Left ventricle myocardium inferior (tissue), 1 donor: ENCODE results near the gene DFFB. TPM values are rescaled to one million over a fixed set of nuclear protein-coding genes. Genes with fewer than 3 reads are reported as not detected.

ENCODE experiments used
- DNase-seq: peaks from one replicate; pipeline ENCODE4 v3.0.0-alpha.2; 2020
- H3K27ac ChIP-seq: fragments of 200-600 bp; replicated peaks from 2 replicates; pipeline ENCODE4 v1.8.0; 2021
- H3K27me3 ChIP-seq: fragments of 200-600 bp; 2 replicates; pipeline ENCODE4 v1.8.0; 2021; ENCODE audit warnings: low read depth
- H3K36me3 ChIP-seq: fragments of 200-600 bp; 2 replicates; pipeline ENCODE4 v1.8.0; 2021
- H3K4me1 ChIP-seq: fragments of 200-600 bp; 2 replicates; pipeline ENCODE4 v1.8.0; 2021
- H3K4me3 ChIP-seq: fragments of 200-600 bp; 2 replicates; pipeline ENCODE4 v1.8.0; 2021; ENCODE audit warnings: mild to moderate bottlenecking, moderate library complexity
- H3K9me3 ChIP-seq: fragments of 200-600 bp; replicated peaks from 2 replicates; pipeline ENCODE4 v1.8.0; 2021
- CTCF ChIP-seq: fragments of 200-600 bp; IDR thresholded peaks from 2 replicates; pipeline ENCODE4 v1.8.0; 2021; ENCODE audit warnings: antibody characterized with exemption, mild to moderate bottlenecking, borderline replicate concordance
- intact Hi-C: fragments of 100-400 bp; cut with micrococcal nuclease; formaldehyde crosslinking; loops from one replicate; pipeline ENCODE4 v1.11.0; 2022
- total RNA-seq: library from RNA; stranded (reverse); fragmentation: NEBNext Ultra II Directional; extraction: Animal tissue kit (Norgen Biotek cat#: 25700); gene quantifications from one replicate; pipeline ENCODE4 v1.2.1, GENCODE V29; 2021
- donor health status: DM: no; HTN: yes; CAD: no; lungs with severe emphysema.

DFFB gene
- total RNA-seq, 1 donor from 2014 or later = 3.3 TPM

GRCh38 chr1:3814065-3814464, 43.2 kb upstream of the DFFB start:
- H3K27ac ChIP-seq = no peak overlapping the region
- H3K9me3 ChIP-seq = no peaks in the 10 kb centered on the region
- H3K36me3 ChIP-seq = peaks cover 45% of the 10 kb centered on the region
- DNase-seq = no peak
- intact Hi-C loops = no loop called here
- H3K4me1 ChIP-seq = no peaks in the 10 kb centered on the region
- H3K4me3 ChIP-seq = no peak overlapping the region
- no peaks in the 10 kb centered on the region for H3K27me3 ChIP-seq
- no peak for TF ChIP-seq CTCF

DNA sequence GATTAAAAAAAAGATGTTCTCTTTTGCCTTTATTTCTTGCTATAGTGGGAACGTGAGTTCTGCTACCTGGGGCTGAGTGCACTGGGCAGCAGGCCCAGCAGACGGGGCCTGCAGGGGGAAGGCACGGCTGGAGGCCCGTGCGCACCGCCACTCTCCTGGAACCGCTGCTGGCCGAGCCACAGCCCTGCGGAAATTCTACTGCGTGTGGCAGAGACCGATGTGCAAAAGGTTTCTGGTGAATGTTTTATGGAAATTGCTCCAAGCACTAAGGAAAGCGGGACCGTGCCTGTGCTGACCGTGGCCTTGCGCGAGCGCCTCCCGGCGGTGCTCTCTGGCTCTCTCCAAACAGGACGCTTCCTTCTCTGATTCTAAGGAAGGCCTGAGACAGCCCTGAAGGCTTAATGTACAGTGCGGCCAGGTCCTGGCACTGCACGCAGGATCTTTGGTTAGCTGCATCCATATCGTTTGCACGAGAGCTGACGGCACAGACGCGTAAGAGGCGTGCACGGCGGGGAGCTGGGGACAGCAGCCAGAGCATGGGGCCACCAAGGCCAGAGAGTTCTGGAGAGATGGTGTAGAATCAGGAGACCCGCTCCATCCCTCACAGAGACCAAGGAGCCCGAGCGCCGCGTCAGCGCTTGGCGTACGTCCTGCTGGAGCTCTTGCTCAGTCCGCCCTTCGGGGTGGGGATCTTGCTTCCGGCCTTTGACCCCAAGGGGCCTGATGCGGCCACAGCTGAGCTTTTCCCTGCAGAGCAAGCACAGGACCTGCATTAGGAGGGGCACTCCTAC, 42.3 kb upstream of the DFFB start:
- Histone ChIP-seq H3K27me3 (no peaks in the 10 kb centered on the region), H3K4me1 (no peaks in the 10 kb centered on the region), H3K4me3 (no peak overlapping the region), H3K36me3 (peaks cover 50% of the 10 kb centered on the region), H3K27ac (no peak overlapping the region), H3K9me3 (no peaks in the 10 kb centered on the region)
- TF ChIP-seq CTCF = no peak
- intact Hi-C loops = no loop called here
- no peak for DNase-seq

GRCh38 chr1:3816331-3817137, 40.7 kb upstream of the DFFB start:
- H3K9me3 ChIP-seq = no peaks in the 10 kb centered on the region
- no peaks in the 10 kb centered on the region for H3K4me1 ChIP-seq
- no peak overlapping the region for H3K4me3 ChIP-seq
- TF ChIP-seq CTCF = no peak
- DNase-seq = no peak
- intact Hi-C loops = no loop called here
- no peak overlapping the region for H3K27ac ChIP-seq
- no peaks in the 10 kb centered on the region for H3K27me3 ChIP-seq
- H3K36me3 ChIP-seq = peaks cover 65% of the 10 kb centered on the region

GRCh38 chr1:3817138-3817740, 40.0 kb upstream of the DFFB start:
- Histone ChIP-seq H3K4me3 (no peak overlapping the region), H3K27me3 (no peaks in the 10 kb centered on the region)
- no peak for TF ChIP-seq CTCF

DNA sequence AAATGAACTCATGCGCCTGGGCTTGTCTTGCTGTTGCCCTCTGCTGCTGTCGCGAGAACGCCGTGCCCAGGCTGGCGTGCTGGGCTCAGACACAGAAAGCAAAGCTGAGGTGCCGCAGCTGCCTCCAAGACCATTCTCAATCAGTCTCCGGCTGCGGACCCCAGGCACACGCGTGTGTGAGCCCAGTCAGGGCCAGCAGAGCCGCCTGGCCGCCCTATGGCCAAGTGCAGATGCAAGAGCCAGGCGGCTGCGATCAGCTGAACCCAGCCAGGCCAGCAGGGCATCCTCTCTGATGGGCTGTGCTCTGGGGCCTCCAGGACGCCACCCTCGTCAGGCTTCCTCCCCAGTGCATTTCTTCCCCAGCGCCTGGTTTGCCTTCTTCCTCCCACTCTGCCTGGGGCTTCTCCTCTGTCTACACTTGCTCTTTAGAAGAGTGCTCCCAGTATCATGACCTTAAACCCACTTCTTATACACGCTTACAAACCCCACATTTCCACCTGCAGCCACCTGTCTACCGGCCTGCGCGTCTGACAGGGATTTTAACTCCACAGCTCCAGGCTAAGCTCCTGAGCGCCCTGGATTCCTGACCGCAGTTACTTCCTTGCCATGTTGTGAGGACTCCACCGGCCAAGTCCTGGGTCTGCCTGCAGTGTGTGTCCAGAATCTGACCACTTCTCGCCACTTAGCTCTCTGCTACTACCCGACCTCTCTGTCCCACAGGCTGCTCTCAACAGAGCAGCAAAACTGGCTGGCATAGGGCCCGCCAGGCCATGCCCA, 39.3 kb upstream of the DFFB start:
- Histone ChIP-seq H3K4me3 (no peak overlapping the region), H3K4me1 (no peaks in the 10 kb centered on the region), H3K9me3 (no peaks in the 10 kb centered on the region), H3K27ac (no peak overlapping the region), H3K27me3 (no peaks in the 10 kb centered on the region), H3K36me3 (peaks cover 80% of the 10 kb centered on the region)
- intact Hi-C loops = no loop called here
- no peak for TF ChIP-seq CTCF
- no peak for DNase-seq

More at GRCh38 chr1:3817138-3817740, 40.0 kb upstream of the DFFB start:
- Histone ChIP-seq H3K27ac (no peak overlapping the region), H3K36me3 (peaks cover 72% of the 10 kb centered on the region), H3K9me3 (no peaks in the 10 kb centered on the region), H3K4me1 (no peaks in the 10 kb centered on the region)
- intact Hi-C loops = no loop called here
- no peak for DNase-seq
